GM15510 (cell line): ENCODE data around the gene HCRTR1.

ENCODE experiments used
- POLR2A ChIP-seq: IDR thresholded peaks from 3 replicates; pipeline ENCODE4 v1.6.1; 2011; ENCODE audit warnings: borderline replicate concordance; ENCODE audit not compliant: insufficient read length; ENCODE audit errors: extremely low read depth

Gene HCRTR1

GRCh38 chr1:31605908-31606427, 11.5 kb upstream of the HCRTR1 start:
- TF ChIP-seq POLR2A: no peak

DNA sequence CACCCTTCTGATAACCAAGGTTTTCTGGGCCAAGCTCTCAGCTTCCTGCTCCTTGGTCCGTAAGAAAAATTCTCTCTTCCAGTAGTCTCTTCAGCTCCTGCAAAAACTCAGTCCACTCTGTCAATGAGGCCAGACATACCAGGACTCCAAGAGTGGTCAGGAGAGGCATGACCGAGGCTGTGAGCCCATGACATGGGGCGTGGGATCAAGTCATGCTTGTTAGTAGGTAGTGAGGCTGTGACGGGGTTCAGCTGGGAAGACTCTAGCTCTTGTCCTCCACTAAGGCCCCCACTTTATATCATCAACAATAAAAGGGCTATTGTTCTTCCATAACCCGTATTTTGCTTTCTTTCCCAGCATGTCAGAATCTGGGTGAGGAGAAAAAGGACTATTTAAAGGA, 10.1 kb upstream of the HCRTR1 start:
- TF ChIP-seq POLR2A: no peak

DNA sequence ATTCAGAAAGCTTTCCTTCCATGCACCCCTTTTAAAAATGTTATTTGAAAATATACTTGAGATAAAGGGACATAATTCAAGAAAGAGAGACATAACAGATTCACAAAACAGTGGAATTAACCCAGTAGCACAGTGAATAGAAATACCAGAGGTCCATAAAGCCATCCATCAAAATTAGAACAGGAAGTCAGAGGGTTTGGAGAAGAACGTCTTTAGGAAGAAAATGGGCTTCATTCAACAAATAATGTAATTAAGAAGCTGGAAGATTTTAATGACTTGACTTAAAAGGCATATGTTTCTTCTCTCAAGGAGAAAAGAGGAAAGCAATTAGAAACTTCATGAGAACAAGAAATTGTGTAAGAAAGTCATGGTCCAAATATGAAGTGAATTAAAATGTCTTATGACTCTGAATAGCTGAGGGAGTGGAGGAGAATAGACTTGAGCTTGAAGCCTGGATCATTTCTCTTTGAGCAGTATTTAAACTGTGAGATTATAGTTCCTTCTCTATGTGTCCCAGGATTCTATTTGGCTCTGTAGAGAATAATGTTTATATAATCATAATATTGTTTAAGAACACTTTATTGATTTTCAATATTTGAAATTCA, 7.9 kb upstream of the HCRTR1 start:
- no peak for TF ChIP-seq POLR2A

DNA sequence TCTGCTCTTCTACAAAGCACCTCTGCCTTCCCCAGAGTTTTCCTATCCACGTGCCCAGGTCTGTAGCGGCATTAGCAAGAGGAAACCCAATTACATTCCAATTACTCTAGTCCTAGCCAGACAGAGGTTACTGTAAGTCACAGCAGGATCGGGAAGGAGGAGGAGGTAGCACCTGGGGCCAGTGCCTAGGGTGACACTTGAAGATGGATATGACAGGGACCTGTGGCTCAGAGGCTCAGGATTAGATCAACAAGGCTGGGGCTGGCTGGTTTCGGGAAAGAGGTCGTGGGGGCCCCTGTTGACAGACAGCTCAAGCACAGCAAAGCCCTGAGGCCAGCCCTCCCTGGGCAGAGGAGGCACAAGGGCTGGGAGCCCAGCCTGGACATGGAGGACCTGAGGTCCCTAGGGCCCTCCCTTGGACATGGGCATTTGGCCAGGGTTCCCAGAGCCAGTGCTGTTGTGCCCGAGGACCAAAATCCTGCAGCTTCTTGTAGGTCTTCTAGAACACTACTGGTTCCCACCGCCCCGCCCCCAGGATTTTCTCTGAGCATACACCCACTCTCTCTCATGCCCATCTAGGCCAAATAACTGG, 3.0 kb upstream of the HCRTR1 start:
- no peak for TF ChIP-seq POLR2A

GRCh38 chr1:31615414-31615813, 2.1 kb upstream of the HCRTR1 start:
- no peak for TF ChIP-seq POLR2A

DNA sequence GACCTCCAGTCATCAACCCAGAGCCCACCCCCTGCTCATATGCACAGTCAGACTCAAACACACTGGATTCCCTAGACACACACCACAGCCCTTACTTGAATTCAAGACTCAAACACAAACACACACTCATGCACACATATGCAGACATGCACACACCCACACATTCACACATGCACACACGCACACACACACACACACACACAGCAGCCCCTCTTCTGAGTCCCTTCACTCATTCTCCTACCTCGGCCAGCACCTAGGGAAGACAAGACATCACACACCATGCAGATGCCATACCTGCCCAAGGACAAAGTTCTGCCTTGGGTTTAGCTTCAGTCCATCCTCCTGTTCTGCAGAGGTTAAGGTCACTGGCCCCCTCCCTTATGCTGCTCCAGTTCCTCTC, 1.6 kb upstream of the HCRTR1 start:
- no peak for TF ChIP-seq POLR2A

DNA sequence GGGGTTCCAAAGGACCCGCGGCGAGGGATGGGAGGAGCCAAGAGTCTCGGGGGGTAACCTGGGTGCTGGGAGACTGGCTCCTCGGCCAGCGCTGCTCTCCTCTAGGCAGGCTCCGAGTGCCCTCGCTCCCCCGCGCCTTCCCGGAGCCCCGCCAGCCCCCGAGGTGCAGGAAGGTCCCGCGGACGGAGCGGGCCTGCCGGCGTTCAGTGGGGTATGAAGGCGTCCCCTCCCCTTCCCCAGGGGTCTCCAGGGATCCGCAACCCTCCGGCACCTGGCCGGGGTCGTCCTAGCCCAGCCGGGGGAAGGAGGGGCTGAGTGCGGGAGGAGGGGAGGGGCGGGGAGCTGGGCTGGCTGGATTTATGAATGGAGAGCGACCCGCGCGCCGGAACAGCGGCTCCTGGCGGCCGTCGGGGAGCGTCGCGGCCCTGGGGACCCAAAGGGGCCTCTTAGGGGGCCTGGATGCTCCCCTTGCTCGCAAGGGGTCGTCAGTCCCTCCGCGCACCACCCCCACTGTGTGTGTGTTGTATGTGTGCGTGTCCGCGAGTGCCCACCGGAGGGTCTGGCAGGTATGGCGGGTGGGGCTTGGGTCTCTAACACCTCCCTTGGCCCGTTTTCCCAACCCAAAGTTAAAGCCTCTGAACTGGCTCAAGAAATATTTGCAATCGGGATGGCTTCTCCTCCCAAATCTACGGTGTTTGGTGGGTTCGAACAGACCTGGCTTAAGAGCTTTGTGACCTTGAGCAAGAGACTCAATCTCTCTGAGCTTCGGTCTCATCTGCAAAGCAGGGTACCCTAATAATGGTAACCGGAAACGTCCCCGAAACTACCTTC, 642 bp downstream of the HCRTR1 start:
- no peak for TF ChIP-seq POLR2A

GRCh38 chr1:31618916-31619846, 1.7 kb downstream of the HCRTR1 start:
- no peak for TF ChIP-seq POLR2A

GRCh38 chr1:31620631-31621497, 3.4 kb downstream of the HCRTR1 start:
- no peak for TF ChIP-seq POLR2A

GRCh38 chr1:31621498-31621820, 4.0 kb downstream of the HCRTR1 start:
- TF ChIP-seq POLR2A: no peak

DNA sequence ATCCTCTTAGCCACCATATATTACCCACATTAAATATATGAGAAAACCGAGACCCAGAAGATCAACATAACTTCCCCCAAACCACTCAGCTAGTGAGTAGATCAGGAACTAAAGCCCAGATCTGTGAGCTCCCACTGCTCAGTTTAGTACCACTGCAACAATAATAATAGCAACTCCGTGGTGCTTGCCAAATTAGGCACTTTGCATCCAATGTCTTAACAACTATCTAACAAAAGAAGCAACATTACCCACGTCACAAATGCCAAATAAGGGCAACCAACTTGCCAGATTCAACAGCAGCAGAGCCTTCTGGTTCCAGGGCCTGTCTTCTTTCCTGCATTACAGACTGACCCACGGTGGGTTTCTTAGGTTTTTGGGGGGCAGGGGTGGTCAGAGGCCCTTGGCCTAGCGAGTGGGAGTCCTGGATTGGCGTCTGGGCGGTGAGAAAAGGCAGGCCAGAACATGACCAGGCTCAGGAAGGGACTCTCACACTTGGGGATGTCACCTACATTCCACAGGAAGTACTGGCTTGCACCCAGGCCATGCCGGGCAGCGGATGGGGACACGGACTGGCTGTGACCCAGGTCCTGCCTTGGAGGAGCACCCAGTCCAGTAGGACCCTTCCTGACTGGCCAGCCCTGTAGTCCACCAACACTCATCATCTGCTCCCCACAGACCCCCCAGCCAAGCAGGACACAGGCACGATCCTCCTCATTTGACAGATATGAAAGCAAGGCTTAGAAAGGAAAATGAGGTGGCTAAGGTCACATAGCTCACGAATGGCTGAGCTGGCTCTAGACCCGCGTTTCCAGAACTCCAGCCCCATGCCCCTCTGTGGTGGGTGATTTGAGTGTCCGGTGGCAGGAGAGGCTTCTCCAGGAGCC, 4.6 kb downstream of the HCRTR1 start:
- TF ChIP-seq POLR2A: no peak

GRCh38 chr1:31623365-31623764, 5.9 kb downstream of the HCRTR1 start:
- TF ChIP-seq POLR2A: no peak

GRCh38 chr1:31624309-31624708, 6.8 kb downstream of the HCRTR1 start:
- TF ChIP-seq POLR2A: no peak
